ENCODE data around the gene ARHGAP45.

DNA sequence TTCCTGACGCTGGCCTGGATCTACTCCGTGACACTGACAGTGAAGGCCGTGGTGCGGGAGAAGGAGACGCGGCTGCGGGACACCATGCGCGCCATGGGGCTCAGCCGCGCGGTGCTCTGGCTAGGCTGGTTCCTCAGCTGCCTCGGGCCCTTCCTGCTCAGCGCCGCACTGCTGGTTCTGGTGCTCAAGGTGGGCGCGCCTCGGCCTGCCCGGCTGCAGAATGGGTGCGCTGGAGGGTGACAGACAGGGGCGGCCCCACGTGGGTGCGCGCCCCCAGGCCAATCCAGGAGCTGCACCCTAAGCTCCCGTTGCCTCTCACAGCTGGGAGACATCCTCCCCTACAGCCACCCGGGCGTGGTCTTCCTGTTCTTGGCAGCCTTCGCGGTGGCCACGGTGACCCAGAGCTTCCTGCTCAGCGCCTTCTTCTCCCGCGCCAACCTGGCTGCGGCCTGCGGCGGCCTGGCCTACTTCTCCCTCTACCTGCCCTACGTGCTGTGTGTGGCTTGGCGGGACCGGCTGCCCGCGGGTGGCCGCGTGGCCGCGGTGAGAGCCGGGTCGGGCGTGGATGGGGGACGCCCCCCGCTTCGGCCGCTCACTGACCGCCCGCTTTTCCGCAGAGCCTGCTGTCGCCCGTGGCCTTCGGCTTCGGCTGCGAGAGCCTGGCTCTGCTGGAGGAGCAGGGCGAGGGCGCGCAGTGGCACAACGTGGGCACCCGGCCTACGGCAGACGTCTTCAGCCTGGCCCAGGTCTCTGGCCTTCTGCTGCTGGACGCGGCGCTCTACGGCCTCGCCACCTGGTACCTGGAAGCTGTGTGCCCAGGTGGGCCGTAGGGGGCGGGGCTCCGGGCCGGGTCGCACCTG, 19.9 kb upstream of the ARHGAP45 start:
- TF ChIP-seq, protein P1, sequence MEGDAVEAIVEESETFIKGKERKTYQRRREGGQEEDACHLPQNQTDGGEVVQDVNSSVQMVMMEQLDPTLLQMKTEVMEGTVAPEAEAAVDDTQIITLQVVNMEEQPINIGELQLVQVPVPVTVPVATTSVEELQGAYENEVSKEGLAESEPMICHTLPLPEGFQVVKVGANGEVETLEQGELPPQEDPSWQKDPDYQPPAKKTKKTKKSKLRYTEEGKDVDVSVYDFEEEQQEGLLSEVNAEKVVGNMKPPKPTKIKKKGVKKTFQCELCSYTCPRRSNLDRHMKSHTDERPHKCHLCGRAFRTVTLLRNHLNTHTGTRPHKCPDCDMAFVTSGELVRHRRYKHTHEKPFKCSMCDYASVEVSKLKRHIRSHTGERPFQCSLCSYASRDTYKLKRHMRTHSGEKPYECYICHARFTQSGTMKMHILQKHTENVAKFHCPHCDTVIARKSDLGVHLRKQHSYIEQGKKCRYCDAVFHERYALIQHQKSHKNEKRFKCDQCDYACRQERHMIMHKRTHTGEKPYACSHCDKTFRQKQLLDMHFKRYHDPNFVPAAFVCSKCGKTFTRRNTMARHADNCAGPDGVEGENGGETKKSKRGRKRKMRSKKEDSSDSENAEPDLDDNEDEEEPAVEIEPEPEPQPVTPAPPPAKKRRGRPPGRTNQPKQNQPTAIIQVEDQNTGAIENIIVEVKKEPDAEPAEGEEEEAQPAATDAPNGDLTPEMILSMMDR (IDR thresholded peaks at IDR 0.05; ENCODE audit: insufficient read depth, low read depth, low read length): no peak
- TF ChIP-seq EZH2 (IDR thresholded peaks at IDR 0.05; ENCODE audit: insufficient read depth, low read length): no peak

Measured in astrocyte (in vitro differentiated cells and primary cell).